Vagina (tissue), 2 donors: Measurements from ENCODE around the gene NCCRP1. TPM values are rescaled to one million over a fixed set of nuclear protein-coding genes. Genes with fewer than 3 reads are reported as not detected.

ENCODE experiments used
- DNase-seq, 2 donors: peaks; one replicate each; pipeline ENCODE4 v3.0.0-alpha.2; 2017; ENCODE audit errors: extremely low spot score in 2 of 2
- H3K27ac ChIP-seq: fragments of 200-600 bp; sonication (generic); one replicate; pipeline ENCODE4 v1.5.1; 2019
- H3K27me3 ChIP-seq: fragments of 200-600 bp; sonication (generic); one replicate; pipeline ENCODE4 v1.5.1; 2019
- H3K36me3 ChIP-seq, 2 donors: fragments of 200-600 bp; sonication (generic); one replicate each; pipeline ENCODE4 v1.5.1; 2017 to 2019
- H3K4me1 ChIP-seq: fragments of 200-600 bp; sonication (generic); one replicate; pipeline ENCODE4 v1.5.1; 2019
- H3K4me3 ChIP-seq, 2 donors: fragments of 200-600 bp; sonication (generic); 1 replicate in 1 of 2; 2 replicates in 1 of 2; pipeline ENCODE4 v1.5.1; 2016 to 2019
- H3K9me3 ChIP-seq: fragments of 200-600 bp; sonication (generic); one replicate; pipeline ENCODE4 v1.5.1; 2019
- CTCF ChIP-seq, 3 experiments: fragments of 450-650 bp in 2 of 3; fragments of 200-600 bp in 1 of 3; sonication (generic) in 1 of 3; IDR thresholded peaks; one replicate each; pipeline ENCODE4 v1.5.1; 2017 to 2019; ENCODE audit warnings: antibody characterized with exemption in 3 of 3, mild to moderate bottlenecking in 2 of 3, moderate library complexity in 2 of 3
- POLR2A ChIP-seq, 2 donors: fragments of 450-650 bp; IDR thresholded peaks; one replicate each; pipeline ENCODE4 v1.6.1; 2017; ENCODE audit warnings: antibody characterized with exemption in 2 of 2, mild to moderate bottlenecking in 2 of 2, moderate library complexity in 2 of 2
- POLR2AphosphoS5 ChIP-seq, 2 donors: sonication (generic); formaldehyde crosslinking; IDR thresholded peaks; one replicate each; pipeline ENCODE4 v1.9.0; 2017; ENCODE audit warnings: antibody characterized with exemption in 2 of 2, mild to moderate bottlenecking in 2 of 2, low read depth in 1 of 2; ENCODE audit not compliant: insufficient read depth in 1 of 2
- intact Hi-C: fragments of 100-400 bp; cut with DNase I; formaldehyde crosslinking; loops from one replicate; pipeline ENCODE4 v1.15.1; 2023
- total RNA-seq: library from RNA; depleted of rRNA; stranded (reverse); fragments of >200 nt; gene quantifications from one replicate; pipeline ENCODE4 v1.2.3, GENCODE V29; 2016

The NCCRP1 gene
- total RNA-seq, 1 donor from 2014 or later, result 41.7 TPM

- intact Hi-C loops, result no loop called here
- H3K27ac ChIP-seq, result no peak overlapping the region
These were observed 30.9 kb upstream of the NCCRP1 start for GRCh38 chr19:39165857-39166256.

GRCh38 chr19:39166571-39167391 is 30.0 kb upstream of the NCCRP1 start:
- Histone ChIP-seq H3K4me1 (peaks cover 37% of the 10 kb centered on the region), H3K9me3 (no peaks in the 10 kb centered on the region), H3K36me3 (peaks cover 0 to 15% of the 10 kb centered on the region in 2 donors), H3K4me3 (peak overlapping the region; percentile 5 to 7), H3K27me3 (no peaks in the 10 kb centered on the region), H3K27ac (peak overlapping the region; percentile 71)
- no peak for DNase-seq
- TF ChIP-seq POLR2AphosphoS5 (IDR thresholded peaks at IDR 0.05; ENCODE audit: insufficient read depth in 1 of 2, low read depth in 1 of 2) (no peak), POLR2A (IDR thresholded peaks at IDR 0.05) (no peak), CTCF (IDR thresholded peaks at IDR 0.05) (no peak)
- intact Hi-C loops, result no loop called here

More at GRCh38 chr19:39165857-39166256, 30.9 kb upstream of the NCCRP1 start:
- TF ChIP-seq CTCF (IDR thresholded peaks at IDR 0.05), result no peak
- DNase-seq, result no peak
- H3K36me3 ChIP-seq, result peaks cover 0 to 12% of the 10 kb centered on the region in 2 donors
- no peaks in the 10 kb centered on the region for H3K27me3 ChIP-seq
- peaks cover 46% of the 10 kb centered on the region for H3K4me1 ChIP-seq
- no peaks in the 10 kb centered on the region for H3K9me3 ChIP-seq
- no peak overlapping the region for H3K4me3 ChIP-seq

GRCh38 chr19:39167461-39168257 is 29.1 kb upstream of the NCCRP1 start:
- H3K4me3 ChIP-seq, result peak overlapping the region; percentile 5 to 7
- TF ChIP-seq POLR2AphosphoS5 (IDR thresholded peaks at IDR 0.05; ENCODE audit: insufficient read depth in 1 of 2, low read depth in 1 of 2) (no peak), CTCF (IDR thresholded peaks at IDR 0.05) (no peak), POLR2A (IDR thresholded peaks at IDR 0.05) (no peak)
- peaks cover 37% of the 10 kb centered on the region for H3K4me1 ChIP-seq
- peaks cover 0 to 20% of the 10 kb centered on the region in 2 donors for H3K36me3 ChIP-seq
- H3K27me3 ChIP-seq, result no peaks in the 10 kb centered on the region
- no peaks in the 10 kb centered on the region for H3K9me3 ChIP-seq
- peak overlapping the region; percentile 71 for H3K27ac ChIP-seq
- DNase-seq, result no peak
- intact Hi-C loops, result no loop called here

- no peak overlapping the region for H3K4me3 ChIP-seq
- TF ChIP-seq POLR2AphosphoS5 (IDR thresholded peaks at IDR 0.05; ENCODE audit: insufficient read depth in 1 of 2, low read depth in 1 of 2) (no peak), CTCF (IDR thresholded peaks at IDR 0.05) (no peak), POLR2A (IDR thresholded peaks at IDR 0.05) (no peak)
- DNase-seq, result no peak
- H3K9me3 ChIP-seq, result no peaks in the 10 kb centered on the region
- H3K27ac ChIP-seq, result peak overlapping the region; percentile 71
- H3K36me3 ChIP-seq, result peaks cover 0 to 28% of the 10 kb centered on the region in 2 donors
- H3K27me3 ChIP-seq, result no peaks in the 10 kb centered on the region
- H3K4me1 ChIP-seq, result peaks cover 37% of the 10 kb centered on the region
- intact Hi-C loops, result no loop called here
These were observed 28.3 kb upstream of the NCCRP1 start for GRCh38 chr19:39168258-39169142.
